HepG2 (cell line): ENCODE data around the gene OR5AP2. TPM values are rescaled to one million over a fixed set of nuclear protein-coding genes. Genes with fewer than 3 reads are reported as not detected.

Source experiments
- ATAC-seq: fragments of 200-7000 bp; cut with Tn5 transposase; 3 replicates; pipeline ENCODE4 v1.9.1; 2020; ENCODE audit warnings: mild to moderate bottlenecking, moderate library complexity
- BruUV-seq: library from RNA; stranded (reverse); fragments of 400-500 nt; replicated peaks from 2 replicates; lab custom pipeline; 2021; lab: Mats Ljungman, UMichigan
- CTCF ChIA-PET: fragments of 300-600 bp; formaldehyde crosslinking; extraction: SDS; loops from one replicate; lab custom pipeline; 2021; ENCODE audit warnings: low total read pairs, inconsistent platforms, low intra/inter-chr PET ratio; lab: Yijun Ruan, JAX
- POLR2A ChIA-PET: fragments of 350-600 bp; sonication (Branson Sonifier 250); formaldehyde crosslinking; loops from one replicate; lab custom pipeline; 2020; ENCODE audit warnings: antibody characterized with exemption, inconsistent platforms; lab: Yijun Ruan, JAX
- DNase-seq: peaks from one replicate; pipeline ENCODE4 v3.0.0-alpha.2; 2015; ENCODE audit warnings: low spot score
- FAIRE-seq: peaks from 3 replicates; lab custom pipeline; 2011; peaks lifted over from hg19 to GRCh38; lab: Jason Lieb, UNC
- H2AFZ ChIP-seq: one replicate; pipeline ENCODE4 v1.6.1; 2011; ENCODE audit warnings: low read length, inconsistent platforms
- H3K27ac ChIP-seq: fragments of 300-600 bp; 3 replicates; pipeline ENCODE4 v1.8.0; 2011; ENCODE audit warnings: mixed run types, mild to moderate bottlenecking, mixed read lengths, low read length, inconsistent platforms; ENCODE audit not compliant: insufficient read depth; ENCODE audit errors: extremely low read length
- H3K27me3 ChIP-seq, 2 experiments: fragments of 200-600 bp in 1 of 2; 2 replicates in 1 of 2; 3 replicates in 1 of 2; pipeline versions ENCODE4 v1.6.0 to v1.8.0; 2011; ENCODE audit warnings: low read length in 2 of 2, mild to moderate bottlenecking in 2 of 2, moderate library complexity in 2 of 2, inconsistent platforms in 1 of 2; ENCODE audit not compliant: insufficient read depth in 2 of 2, control insufficient read depth in 1 of 2
- H3K36me3 ChIP-seq, 2 experiments: fragments of 200-600 bp in 1 of 2; replicated peaks in 1 of 2; 2 replicates in 1 of 2; 3 replicates in 1 of 2; pipeline versions ENCODE4 v1.5.1 to v1.8.0; 2011; ENCODE audit warnings: low read length in 2 of 2, inconsistent platforms in 1 of 2; ENCODE audit not compliant: insufficient read depth in 2 of 2, control insufficient read depth in 1 of 2
- H3K4me1 ChIP-seq: 2 replicates; pipeline ENCODE4 v1.5.1; 2012; ENCODE audit warnings: low read length, inconsistent platforms; ENCODE audit not compliant: insufficient read depth
- H3K4me2 ChIP-seq: 2 replicates; pipeline ENCODE4 v1.6.0; 2011; ENCODE audit warnings: low read depth, low read length, inconsistent platforms
- H3K4me3 ChIP-seq, 3 experiments: fragments of 200-600 bp in 1 of 3; sonication (generic), shearing (Covaris generic) in 1 of 3; replicated peaks in 1 of 3; 2 replicates each; pipeline ENCODE4 v1.5.1; 2011 to 2016; ENCODE audit warnings: low read length in 3 of 3, inconsistent platforms in 2 of 3, low read depth in 2 of 3, mild to moderate bottlenecking in 2 of 3, control low read depth in 1 of 3, mixed read lengths in 1 of 3; ENCODE audit not compliant: insufficient read depth in 1 of 3
- H3K79me2 ChIP-seq: one replicate; pipeline ENCODE4 v1.6.1; 2011; ENCODE audit warnings: low read length, inconsistent platforms; ENCODE audit not compliant: insufficient read depth
- H3K9ac ChIP-seq: 2 replicates; pipeline ENCODE4 v1.6.0; 2011; ENCODE audit warnings: mild to moderate bottlenecking, low read depth, low read length, inconsistent platforms; ENCODE audit not compliant: insufficient read depth
- H3K9me3 ChIP-seq: 2 replicates; pipeline ENCODE4 v1.5.1; 2012; ENCODE audit warnings: mild to moderate bottlenecking, low read length
- H4K20me1 ChIP-seq: 2 replicates; pipeline ENCODE4 v1.6.0; 2011; ENCODE audit warnings: inconsistent platforms, mild to moderate bottlenecking, low read length, moderate library complexity; ENCODE audit not compliant: insufficient read depth
- IKZF1 ChIP-seq: fragments of 450-650 bp; IDR thresholded peaks from 2 replicates; pipeline ENCODE4 v1.7.1; 2016
- KLF9 ChIP-seq: IDR thresholded peaks from 2 replicates; pipeline ENCODE4 v1.6.1; 2016; ENCODE audit warnings: low read depth
- LCORL ChIP-seq, 2 experiments: fragments of 450-650 bp in 1 of 2; sonication (generic) in 1 of 2; formaldehyde crosslinking in 1 of 2; IDR thresholded peaks; 2 replicates each; pipeline versions ENCODE4 v1.5.0 to v1.6.1; 2017 to 2020; ENCODE audit warnings: antibody characterized with exemption in 1 of 2, missing genetic modification reagents in 1 of 2
- NR1H2 ChIP-seq: sonication (generic); formaldehyde crosslinking; IDR thresholded peaks from 2 replicates; pipeline ENCODE4 v1.8.1; 2022; ENCODE audit warnings: low read depth, missing genetic modification reagents, borderline replicate concordance
- ZNF678 ChIP-seq: sonication (generic); formaldehyde crosslinking; IDR thresholded peaks from 2 replicates; pipeline ENCODE4 v1.4.0; 2020; ENCODE audit warnings: mild to moderate bottlenecking, missing genetic modification reagents
- ZNF746 ChIP-seq: sonication (generic); formaldehyde crosslinking; IDR thresholded peaks from 2 replicates; pipeline ENCODE4 v1.8.0; 2022; ENCODE audit warnings: mild to moderate bottlenecking, missing genetic modification reagents
- ZNF75D ChIP-seq: sonication (generic); formaldehyde crosslinking; IDR thresholded peaks from 2 replicates; pipeline ENCODE4 v1.8.1; 2023; ENCODE audit warnings: missing genetic modification reagents, mild to moderate bottlenecking, borderline replicate concordance
- WGBS: methylation state at CpG from one replicate; pipeline ENCODE4 v1.1.6; 2017; ENCODE audit warnings: low lambda C conversion rate; 5-methylcytosine and 5-hydroxymethylcytosine counted together
- in situ Hi-C: cut with HindIII; loops from 2 replicates; pipeline ENCODE4 v1.10.0; 2017; ENCODE audit warnings: low pct_unique_long_range_greater_than_20kb; ENCODE audit not compliant: extremely low pct_ligation_motif_present
- intact Hi-C: fragments of 100-400 bp; cut with micrococcal nuclease; formaldehyde crosslinking; loops from one replicate; pipeline ENCODE4 v1.10.0; 2022; ENCODE audit not compliant: unreplicated experiment
- polyA plus RNA-seq, 8 experiments: library from polyadenylated mRNA; depleted of rRNA in 3 of 8; stranded (reverse) in 7 of 8; unstranded in 1 of 8; fragments of >200 nt; fragmentation: Illumina TruSeq in 4 of 8; extraction: Trizol in 4 of 8; gene quantifications; 2 replicates each; pipeline versions ENCODE4 v1.2.1 to v1.2.3, GENCODE V29; 2011 to 2016; ENCODE audit warnings: low read depth in 4 of 8, missing spikeins in 1 of 8, mixed read lengths in 1 of 8; ENCODE audit not compliant: insufficient read depth in 1 of 8
- total RNA-seq, 5 experiments: library from RNA; depleted of rRNA; stranded (reverse); fragments of >200 nt; fragmentation: Illumina TruSeq; extraction: Trizol; gene quantifications; 2 replicates each; pipeline ENCODE4 v1.2.3, GENCODE V29; 2016; ENCODE audit warnings: low read depth in 1 of 5
- TF ChIP-seq, protein P1 (sequence below): IDR thresholded peaks from 2 replicates; pipeline ENCODE4 v1.6.1; 2016; ENCODE audit warnings: low read depth, missing genetic modification reagents, missing compliant biosample characterization
- TF ChIP-seq, protein P2 (sequence below), 2 experiments: sonication (generic) in 1 of 2; formaldehyde crosslinking in 1 of 2; IDR thresholded peaks; 2 replicates each; pipeline versions ENCODE4 v1.4.0 to v1.6.1; 2016 to 2020; ENCODE audit warnings: borderline replicate concordance in 1 of 2, low read depth in 1 of 2, mild to moderate bottlenecking in 1 of 2, missing genetic modification reagents in 1 of 2

Gene OR5AP2
- total and polyA plus RNA-seq, 2 of the 13 experiments (the other 11 are each of a cell fraction or from before 2014, with no cell fraction given): not detected

DNA sequence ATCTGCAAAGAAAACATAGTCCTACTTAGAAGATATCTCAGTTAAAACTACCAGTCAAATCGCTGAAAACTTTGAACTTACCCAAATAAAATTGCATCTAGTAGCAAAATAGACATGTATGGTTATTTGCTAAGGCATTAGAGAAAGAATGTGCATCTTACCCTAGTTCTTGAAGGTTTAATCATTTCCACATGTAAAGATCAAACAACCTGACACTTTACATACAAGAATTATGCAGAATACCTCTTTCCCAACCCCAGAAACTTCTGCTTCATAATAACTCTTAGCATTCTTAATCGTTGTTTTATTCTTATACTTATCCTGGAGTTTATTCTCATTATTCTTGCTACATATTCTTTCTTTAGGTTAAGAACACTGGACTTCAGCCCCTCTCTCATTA lies 9.9 kb downstream of the OR5AP2 start (continued):
- TF ChIP-seq ZNF75D: no peak
- TF ChIP-seq ZNF678 (CRISPR knock-in tag): no peak
- TF ChIP-seq KLF9: no peak
- TF ChIP-seq IKZF1: no peak
- TF ChIP-seq, protein P1, sequence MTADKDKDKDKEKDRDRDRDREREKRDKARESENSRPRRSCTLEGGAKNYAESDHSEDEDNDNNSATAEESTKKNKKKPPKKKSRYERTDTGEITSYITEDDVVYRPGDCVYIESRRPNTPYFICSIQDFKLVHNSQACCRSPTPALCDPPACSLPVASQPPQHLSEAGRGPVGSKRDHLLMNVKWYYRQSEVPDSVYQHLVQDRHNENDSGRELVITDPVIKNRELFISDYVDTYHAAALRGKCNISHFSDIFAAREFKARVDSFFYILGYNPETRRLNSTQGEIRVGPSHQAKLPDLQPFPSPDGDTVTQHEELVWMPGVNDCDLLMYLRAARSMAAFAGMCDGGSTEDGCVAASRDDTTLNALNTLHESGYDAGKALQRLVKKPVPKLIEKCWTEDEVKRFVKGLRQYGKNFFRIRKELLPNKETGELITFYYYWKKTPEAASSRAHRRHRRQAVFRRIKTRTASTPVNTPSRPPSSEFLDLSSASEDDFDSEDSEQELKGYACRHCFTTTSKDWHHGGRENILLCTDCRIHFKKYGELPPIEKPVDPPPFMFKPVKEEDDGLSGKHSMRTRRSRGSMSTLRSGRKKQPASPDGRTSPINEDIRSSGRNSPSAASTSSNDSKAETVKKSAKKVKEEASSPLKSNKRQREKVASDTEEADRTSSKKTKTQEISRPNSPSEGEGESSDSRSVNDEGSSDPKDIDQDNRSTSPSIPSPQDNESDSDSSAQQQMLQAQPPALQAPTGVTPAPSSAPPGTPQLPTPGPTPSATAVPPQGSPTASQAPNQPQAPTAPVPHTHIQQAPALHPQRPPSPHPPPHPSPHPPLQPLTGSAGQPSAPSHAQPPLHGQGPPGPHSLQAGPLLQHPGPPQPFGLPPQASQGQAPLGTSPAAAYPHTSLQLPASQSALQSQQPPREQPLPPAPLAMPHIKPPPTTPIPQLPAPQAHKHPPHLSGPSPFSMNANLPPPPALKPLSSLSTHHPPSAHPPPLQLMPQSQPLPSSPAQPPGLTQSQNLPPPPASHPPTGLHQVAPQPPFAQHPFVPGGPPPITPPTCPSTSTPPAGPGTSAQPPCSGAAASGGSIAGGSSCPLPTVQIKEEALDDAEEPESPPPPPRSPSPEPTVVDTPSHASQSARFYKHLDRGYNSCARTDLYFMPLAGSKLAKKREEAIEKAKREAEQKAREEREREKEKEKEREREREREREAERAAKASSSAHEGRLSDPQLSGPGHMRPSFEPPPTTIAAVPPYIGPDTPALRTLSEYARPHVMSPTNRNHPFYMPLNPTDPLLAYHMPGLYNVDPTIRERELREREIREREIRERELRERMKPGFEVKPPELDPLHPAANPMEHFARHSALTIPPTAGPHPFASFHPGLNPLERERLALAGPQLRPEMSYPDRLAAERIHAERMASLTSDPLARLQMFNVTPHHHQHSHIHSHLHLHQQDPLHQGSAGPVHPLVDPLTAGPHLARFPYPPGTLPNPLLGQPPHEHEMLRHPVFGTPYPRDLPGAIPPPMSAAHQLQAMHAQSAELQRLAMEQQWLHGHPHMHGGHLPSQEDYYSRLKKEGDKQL (CRISPR knock-in tag): no peak
- TF ChIP-seq LCORL (IDR thresholded peaks at IDR 0.05): no peak
- no peak for TF ChIP-seq LCORL (CRISPR knock-in tag; IDR thresholded peaks at IDR 0.05)
- no peak for TF ChIP-seq NR1H2

DNA sequence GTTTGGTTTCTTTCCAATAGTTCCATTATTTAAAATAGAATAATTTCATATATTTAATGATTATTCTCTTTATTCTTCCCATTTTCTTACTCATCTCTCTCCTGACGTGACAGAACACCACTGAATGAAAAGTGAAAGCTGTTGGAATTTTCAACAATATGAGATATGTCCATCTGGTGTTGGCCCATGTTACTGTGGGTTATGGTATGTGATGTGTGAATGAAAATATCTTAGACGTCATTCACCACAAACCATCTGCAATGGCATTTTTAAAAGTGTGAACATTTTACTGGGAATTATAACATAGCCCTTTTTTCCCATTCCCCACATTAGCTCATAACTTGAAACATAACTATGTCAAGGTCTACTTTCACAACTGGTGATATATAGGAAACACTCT lies 16.3 kb downstream of the OR5AP2 start:
- Histone ChIP-seq H3K4me3 (no peak overlapping the region), H3K27me3 (no peaks in the 10 kb centered on the region), H3K4me2 (no peak overlapping the region), H2AFZ (no peak overlapping the region), H3K9me3 (no peaks in the 10 kb centered on the region), H3K9ac (no peak overlapping the region), H3K4me1 (no peaks in the 10 kb centered on the region), H3K27ac (no peak overlapping the region), H3K36me3 (no peaks in the 10 kb centered on the region), H3K79me2 (no peaks in the 10 kb centered on the region), H4K20me1 (no peaks in the 10 kb centered on the region)
- intact Hi-C loops: no loop called here
- in situ Hi-C loops: loop anchor here (10.0 kb wide), 1 partner anchor 159 kb away; no protein-coding TSS in a partner anchor
- no TSS peak for BruUV-seq
- DNase-seq (no peak), ATAC-seq (no peak), FAIRE-seq (no peak)
- no peak for TF ChIP-seq ZNF746 (CRISPR knock-in tag)
- TF ChIP-seq, protein P2, sequence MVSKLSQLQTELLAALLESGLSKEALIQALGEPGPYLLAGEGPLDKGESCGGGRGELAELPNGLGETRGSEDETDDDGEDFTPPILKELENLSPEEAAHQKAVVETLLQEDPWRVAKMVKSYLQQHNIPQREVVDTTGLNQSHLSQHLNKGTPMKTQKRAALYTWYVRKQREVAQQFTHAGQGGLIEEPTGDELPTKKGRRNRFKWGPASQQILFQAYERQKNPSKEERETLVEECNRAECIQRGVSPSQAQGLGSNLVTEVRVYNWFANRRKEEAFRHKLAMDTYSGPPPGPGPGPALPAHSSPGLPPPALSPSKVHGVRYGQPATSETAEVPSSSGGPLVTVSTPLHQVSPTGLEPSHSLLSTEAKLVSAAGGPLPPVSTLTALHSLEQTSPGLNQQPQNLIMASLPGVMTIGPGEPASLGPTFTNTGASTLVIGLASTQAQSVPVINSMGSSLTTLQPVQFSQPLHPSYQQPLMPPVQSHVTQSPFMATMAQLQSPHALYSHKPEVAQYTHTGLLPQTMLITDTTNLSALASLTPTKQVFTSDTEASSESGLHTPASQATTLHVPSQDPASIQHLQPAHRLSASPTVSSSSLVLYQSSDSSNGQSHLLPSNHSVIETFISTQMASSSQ (IDR thresholded peaks at IDR 0.05; ENCODE audit: low read depth): no peak
- TF ChIP-seq, protein P2 (CRISPR knock-in tag; IDR thresholded peaks at IDR 0.05; ENCODE audit: borderline replicate concordance): no peak
- ChIA-PET CTCF (no interaction called here), POLR2A (no interaction called here)
- 7% methylated on average over 2 of the region's 2 CpGs for WGBS
